HG03460 (cell line): ENCODE results near the gene RAET1L.
"Not testable (repeated sequence)": the region's sequence is repeated elsewhere in the genome, so short reads cannot be mapped to it uniquely, and the experiment has no call there.

Source experiments
- ATAC-seq: cut with Tn5 transposase; IDR thresholded peaks from one replicate; pipeline ENCODE4 v1.9.1; 2021; ENCODE audit not compliant: unreplicated experiment

RAET1L gene

DNA sequence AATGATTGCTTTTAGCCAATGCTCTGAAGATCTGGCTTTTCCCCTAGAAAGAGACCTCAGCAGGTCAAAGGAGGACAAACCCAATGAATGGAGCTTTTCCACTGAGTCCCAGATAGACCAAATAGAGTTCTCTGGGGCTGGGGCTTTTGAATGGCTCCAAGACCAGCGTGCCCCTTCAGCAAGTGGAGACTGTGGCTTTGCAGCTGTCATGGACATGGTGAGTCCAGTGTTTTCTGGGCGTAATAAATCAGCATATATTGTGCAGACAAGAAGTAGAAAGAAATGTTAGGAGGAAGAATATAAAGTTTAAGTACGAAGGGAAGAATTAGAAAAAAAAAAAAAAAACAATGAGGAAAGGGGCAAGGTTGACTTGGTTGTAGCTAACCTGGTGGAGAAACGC, 33.5 kb downstream of the RAET1L start:
- no peak for ATAC-seq

DNA sequence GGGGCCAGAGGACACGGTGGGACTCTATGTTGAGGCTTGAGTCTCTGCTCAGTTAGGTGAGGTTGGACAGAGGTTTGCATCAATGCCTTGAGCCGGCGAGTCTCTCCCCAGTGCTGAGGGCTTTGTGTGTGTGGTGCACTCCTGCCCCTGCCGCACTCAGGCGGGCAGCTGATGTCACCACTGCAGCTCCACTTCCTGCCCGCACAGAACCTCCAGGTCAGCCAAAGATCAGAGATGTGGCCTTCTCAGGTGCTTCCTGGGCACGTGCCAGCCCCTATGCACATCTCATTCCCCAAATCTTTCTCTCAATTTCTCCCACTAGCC, 33.9 kb downstream of the RAET1L start:
- ATAC-seq, result not testable (repeated sequence)

DNA sequence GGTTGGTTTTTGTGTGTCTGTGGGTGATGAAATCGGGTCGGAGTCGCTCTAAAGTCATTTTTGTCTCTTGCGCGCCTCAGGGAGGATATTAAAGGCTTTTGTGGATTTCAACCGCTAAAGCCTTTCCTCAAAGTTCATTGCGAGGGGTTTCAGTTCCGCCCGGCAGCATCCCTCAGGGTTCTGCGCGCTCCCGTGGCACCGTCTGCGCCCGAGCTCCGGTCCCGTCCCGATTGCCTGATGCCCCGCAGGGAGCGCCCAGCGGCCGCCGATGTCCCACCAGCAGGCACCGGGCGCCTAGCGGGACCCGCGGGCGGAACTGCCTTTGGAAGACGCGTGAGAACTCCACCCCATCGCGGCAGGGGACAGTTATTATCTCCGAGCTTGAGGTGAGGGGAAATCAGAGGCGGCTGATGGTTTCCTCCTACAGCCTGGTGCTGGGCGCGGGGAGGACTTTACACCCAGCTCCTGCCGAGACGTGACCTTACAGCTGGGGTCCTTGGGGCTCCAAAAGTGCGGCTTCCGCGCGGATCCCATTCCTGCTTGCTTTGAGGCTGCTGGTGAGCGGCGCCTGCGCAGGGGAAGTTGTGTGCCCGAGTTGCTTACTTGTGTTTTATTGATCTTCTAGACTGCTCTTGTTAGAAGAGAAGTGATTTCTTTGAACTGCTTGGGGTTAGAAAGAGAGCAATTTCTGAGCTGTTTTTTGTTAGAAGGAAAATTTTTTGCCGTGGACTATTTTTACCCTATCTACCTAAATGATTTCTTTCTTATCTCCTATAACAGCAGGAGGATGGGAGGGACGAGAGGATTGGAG, 34.5 kb downstream of the RAET1L start:
- ATAC-seq, result no peak

DNA sequence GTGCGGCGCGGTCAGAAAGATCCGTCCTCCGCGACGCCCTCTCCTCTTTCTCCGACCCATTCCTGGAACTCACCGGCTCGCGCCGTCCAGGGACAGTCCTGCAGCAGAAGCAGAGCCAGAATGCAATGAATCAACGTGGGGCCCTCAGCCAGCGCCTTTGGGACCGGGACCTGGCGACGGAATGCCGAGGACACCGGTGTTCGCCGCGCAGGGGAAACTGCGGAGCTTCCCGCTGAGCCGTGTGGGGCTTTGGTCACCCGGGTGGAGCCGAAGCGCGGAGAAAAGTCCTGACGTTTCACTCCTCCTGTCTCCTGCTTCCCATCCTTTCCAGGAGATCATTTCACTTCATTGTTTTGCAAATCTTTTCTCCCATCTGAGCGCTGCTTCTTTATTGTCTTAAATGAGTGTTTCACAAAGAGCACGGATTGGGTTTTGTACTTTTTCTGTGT, 35.1 kb downstream of the RAET1L start:
- ATAC-seq, result no peak

DNA sequence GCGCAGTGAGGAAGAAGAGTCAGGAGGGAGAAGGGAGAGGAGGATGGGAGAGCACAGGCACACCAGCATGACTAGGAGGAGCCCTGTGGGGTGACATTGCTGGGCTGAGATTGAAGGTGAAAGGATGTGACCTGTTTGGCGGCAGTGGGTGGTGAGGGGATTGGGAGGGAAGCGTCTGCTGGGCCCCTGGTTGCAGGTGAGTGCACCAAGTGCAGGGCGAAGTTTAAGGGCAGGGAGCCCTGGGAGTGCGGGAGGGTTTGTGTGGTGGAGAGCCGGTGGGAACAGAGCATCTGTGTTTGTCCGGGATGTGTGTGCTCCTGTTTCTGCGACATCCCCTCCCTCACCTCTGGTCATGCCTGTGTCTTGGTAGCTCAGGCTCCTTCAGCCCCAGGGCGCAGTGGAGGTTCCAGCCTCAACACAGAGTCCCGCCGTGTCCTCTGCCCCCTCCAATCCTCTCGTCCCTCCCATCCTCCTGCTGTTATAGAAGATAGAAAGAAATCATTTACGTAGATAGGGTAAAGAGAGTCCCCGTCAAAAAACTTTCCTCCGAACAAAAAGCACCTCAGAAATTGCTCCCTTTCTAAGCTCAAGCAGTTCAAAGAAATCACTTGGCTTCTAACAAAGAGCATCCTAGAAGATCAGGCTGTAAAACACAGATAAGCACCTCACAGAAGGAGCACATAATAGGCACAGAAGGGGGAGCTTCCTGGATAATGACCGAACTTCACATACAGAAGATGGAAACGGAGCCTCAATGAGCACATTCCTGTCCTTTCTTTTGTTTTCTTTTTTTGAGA, 36.6 kb downstream of the RAET1L start:
- no peak for ATAC-seq

DNA sequence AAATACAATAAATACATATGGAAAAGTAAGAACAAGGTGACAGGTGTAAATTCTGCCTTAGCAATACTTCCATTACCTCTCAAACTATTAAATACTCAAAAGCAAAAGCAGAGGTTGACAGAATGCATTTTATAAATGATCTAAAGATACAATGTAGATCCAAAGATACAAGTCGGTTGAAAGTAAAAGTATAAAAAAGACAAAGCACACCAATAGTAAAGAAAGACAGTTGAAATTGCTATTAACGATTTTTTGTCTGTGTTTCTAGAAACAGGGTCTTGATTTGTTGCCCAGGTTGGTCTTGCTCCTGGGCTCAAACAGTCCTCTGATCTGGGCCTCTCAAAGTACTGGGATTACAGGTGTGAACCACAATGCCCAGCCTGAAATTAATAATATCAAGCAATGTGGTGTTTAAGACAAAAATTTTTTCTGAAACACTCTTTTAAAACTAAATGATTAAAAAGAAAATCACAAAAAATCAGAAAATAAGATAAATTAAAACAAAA, 37.7 kb downstream of the RAET1L start:
- ATAC-seq, result no peak

DNA sequence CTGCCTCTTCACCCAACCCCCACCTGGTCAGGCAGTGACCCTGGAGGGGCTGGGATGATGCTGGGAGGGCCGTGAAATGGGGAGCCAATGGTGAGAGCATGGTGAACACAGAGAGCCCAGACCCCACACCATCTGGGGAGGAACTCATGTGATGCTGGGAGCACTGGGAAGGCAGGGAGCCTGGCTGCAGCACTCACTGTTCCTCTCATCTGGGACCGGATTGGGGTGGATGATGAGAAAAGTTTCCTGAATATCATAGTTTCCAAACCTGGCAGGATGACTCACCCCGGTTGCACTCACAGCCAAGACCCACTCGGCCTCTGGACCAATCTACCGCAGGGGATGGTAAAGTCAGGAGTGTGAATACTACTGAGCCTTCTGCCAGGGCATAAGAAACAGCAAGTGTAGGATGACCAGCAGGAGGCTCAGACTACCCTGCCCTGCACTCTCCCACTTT, 39.8 kb downstream of the RAET1L start:
- ATAC-seq, result no peak

DNA sequence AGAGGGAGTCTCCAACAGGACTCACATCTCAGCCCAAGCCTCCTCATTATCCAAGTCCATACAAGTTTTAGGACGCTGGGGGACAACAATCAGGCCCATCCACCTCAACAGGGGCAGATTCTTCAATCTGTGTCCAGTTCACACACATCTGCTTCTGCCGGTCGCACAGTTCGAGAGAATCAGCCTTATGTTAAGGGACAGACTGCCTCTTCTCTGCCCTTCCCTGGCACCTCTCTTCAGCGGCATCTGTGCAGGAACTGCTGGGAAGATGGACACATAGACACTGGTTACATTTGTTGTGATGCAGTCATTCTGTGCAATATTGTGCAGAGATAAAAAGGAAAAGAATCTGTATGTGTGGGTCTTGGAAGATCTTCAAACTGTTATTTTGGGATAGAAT, 40.6 kb downstream of the RAET1L start:
- ATAC-seq, result no peak

DNA sequence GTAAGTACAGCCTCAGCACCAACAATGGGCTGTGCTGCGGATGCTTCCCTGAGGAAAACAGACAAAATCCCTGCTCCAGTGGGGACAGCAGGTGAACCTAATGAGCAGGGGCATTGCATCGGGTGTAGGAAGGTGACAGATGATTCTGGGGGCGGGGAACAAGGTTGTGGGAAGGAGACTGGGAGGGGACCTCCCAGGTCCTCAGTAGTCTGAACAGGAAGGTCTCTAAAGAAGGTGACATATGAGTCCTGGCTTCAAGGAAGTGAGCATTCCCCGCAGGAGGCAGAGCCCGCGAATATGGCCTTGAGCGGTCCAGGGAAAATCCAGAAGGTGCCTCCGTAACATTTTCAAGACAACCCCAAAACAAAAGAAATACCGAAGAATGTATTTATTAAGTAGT, 42.2 kb downstream of the RAET1L start:
- no peak for ATAC-seq

DNA sequence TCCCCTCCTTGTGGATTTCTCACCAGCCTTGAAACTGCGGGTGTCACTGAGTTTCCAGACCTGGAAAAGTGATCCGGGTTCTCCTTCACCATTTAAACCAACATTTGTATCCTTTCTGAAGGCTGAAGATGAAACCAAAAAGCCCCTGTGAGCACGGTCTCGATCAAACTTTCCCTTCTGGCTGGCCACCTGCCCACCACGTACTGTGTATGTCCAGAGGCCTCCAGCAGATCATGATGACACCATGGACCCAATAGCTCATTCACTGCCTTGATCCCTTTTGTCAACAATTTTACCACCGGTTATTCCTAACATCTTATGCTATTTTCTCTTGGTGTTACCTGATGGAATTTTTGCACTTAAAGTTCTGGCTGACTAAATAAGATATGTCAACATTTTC, 46.0 kb downstream of the RAET1L start:
- ATAC-seq, result no peak

DNA sequence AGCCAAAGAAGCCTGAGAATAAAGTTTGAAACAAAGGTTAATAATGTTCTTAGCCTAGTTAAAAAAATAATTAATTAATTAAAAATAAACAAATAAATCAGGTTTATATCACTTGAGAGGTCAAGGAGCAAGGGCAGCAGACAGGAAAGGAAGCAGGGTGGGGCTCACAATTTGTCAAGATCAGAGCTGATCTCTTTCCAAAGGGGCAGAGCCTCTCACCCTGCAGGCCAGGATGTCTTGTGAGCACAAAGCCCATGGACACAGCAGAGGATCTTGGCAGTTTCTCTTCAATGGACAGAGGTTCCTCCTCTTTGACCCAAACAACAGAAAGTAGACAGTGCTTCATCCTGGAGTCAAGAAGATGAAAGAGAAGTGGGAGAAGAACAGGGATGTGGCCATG, 46.7 kb downstream of the RAET1L start:
- ATAC-seq, result no peak

DNA sequence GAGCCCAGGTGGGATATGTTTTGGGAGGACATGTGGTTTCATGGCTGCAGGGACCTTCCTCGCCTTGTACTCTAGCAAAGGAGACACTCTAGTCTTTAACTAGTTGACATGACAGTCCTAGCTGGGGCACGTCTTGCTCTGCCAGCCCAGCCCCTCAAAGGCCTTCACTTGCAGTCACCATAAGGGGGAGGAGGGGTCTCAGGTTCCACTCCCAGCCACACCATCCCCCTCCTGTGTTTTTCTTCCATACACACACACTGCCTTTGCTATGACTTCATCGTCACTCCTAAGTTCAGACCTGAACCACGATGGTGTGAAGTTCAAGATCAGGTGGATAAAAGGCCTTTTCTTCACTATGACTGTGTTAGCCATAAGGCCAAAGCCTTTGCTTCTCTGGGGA, 48.1 kb downstream of the RAET1L start:
- no peak for ATAC-seq

DNA sequence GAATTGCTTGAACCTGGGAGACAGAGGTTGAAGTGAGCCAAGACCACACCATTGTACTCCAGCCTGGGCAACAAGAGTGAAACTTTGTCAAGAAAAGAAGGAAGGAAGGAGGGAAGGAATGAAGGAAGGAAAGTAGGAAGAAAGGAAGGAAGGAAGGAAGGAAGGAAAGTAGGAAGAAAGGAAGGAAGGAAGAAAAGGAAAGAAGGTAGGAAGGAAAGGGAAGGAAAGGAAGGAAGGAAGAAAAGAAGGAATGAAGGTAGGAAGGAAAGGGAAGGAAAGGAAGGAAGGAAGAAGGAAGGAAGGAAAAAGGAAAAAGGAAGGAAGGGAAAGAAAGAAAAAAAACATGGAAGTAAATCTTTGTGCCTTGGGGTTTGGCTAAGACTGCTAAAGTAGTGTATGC, 49.9 kb downstream of the RAET1L start:
- ATAC-seq, result no peak

DNA sequence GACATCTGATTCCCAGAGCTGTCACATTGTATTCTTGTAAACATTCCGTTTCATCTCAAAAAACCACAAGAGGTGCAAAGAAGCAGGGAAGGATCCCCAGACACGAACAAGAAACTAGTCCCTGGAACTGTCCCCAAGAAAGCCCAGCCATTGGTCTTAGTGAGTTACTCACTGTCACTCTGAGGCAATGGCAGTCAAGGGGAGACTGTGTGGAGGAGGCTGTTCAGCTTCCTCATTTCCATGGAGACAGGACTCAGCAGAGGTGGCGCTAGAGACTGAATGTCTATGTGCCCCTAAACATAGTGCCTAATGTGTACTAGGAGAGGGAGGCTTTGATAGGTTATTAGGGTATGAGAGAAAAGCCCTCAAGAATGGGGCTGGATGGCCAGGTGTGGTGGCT, 50.5 kb downstream of the RAET1L start:
- no peak for ATAC-seq

DNA sequence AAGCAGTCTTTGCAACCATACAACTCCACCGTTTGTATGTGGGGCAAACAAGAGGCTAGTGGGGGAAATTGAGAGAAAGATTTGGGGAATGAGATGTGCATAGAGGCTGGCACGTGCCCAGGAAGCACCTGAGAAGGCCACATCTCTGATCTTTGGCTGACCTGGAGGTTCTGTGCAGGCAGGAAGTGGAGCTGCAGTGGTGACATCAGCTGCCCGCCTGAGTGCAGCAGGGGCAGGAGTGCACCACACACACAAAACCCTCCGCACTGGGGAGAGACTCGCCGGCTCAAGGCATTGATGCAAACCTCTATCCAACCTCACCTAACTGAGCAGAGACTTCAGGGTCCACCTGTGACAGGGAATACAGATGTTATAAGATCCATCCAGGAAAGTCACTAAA, 50.9 kb downstream of the RAET1L start:
- not testable (repeated sequence) for ATAC-seq

DNA sequence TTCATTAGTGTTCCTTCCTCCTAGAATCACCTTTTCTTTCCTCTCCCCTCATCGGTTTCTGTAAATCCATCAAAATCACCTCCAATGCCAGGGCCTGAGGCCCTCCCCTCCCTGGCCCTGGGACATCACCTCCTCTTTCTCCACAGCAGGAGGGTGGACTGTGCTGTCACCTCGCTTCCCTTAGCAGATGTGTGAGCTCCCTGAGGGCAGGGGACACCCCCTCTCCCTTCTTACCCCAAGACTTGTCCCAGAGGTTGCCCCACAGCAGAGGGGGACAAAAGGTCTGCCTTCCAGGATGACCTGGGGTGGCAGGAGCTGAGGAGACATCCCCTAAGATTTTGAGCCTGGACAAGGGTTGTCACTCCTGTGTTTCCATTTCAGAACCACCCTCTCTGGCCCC, 55.7 kb downstream of the RAET1L start:
- ATAC-seq, result no peak

DNA sequence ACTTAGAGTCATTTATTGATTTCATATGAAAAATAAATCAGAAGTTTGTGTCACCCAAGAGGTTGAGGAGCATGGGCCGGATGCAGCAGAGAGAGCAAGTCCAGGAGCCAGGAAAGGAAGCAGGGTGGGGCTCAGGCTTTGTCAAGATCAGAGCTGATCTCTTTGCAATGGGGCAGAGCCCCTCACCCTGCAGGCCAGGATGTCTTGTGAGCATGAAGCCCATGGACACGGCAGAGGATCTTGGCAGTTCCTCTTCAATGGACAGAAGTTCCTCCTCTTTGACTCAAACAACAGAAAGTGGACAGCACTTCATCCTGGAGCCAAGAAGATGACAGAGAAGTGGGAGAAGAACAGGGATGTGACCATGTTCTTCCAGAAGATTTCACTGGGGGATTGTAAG, 56.4 kb downstream of the RAET1L start:
- not testable (repeated sequence) for ATAC-seq
